ENCODE data around the gene PAGR1. TPM values are rescaled to one million over a fixed set of nuclear protein-coding genes. Genes with fewer than 3 reads are reported as not detected.

PAGR1 gene
- total and polyA plus RNA-seq, 2 of the 8 experiments (the other 6 are each of a cell fraction or from before 2014, with no cell fraction given): 35.4 to 56.4 TPM

GRCh38 chr16:29815032-29815721 is 775 bp upstream of the PAGR1 start (continued):
- TF ChIP-seq CHD7 (IDR thresholded peaks at IDR 0.05; ENCODE audit: insufficient replicate concordance, low read length) (no peak), CBX8 (IDR thresholded peaks at IDR 0.05; ENCODE audit: borderline replicate concordance, low read depth, low read length) (no peak), ZNF274 (IDR thresholded peaks at IDR 0.05; ENCODE audit: borderline replicate concordance, extremely low read depth, low read length) (no peak), POLR2A (IDR thresholded peaks at IDR 0.05; ENCODE audit: control extremely low read depth in 1 of 2, low read depth in 2 of 2, low read length in 2 of 2) (no peak), CEBPB (IDR thresholded peaks at IDR 0.05; ENCODE audit: low read depth, low read length) (no peak), CREB1 (IDR thresholded peaks at IDR 0.05) (no peak), EZH2 (IDR thresholded peaks at IDR 0.05; ENCODE audit: low read depth, low read length, severe bottlenecking) (no peak), SIN3A (conservative IDR thresholded peaks at IDR 0.05 in 1 of 2, IDR thresholded peaks at IDR 0.05 in 1 of 2; ENCODE audit: low read depth in 1 of 2, low read length in 2 of 2) (peak in 1 of 2 experiments; percentile 83; a peak in 1 of 4 replicates), GTF2F1 (IDR thresholded peaks at IDR 0.05; ENCODE audit: borderline replicate concordance, low read depth, low read length) (no peak), TAF1 (IDR thresholded peaks at IDR 0.05; ENCODE audit: low read depth, low read length) (no peak), SAP30 (IDR thresholded peaks at IDR 0.05; ENCODE audit: insufficient read depth, insufficient replicate concordance, low read length) (peak; percentile 95)
